CD4-positive, alpha-beta T cell treated with Interleukin-17A for 4 hours (primary cell): ENCODE results near the gene AMBRA1.
A peak's percentile ranks its signal among the peaks of the same experiment; 100 is the strongest.

Experiments
- DNase-seq: peaks from one replicate; pipeline ENCODE4 v3.0.0-alpha.2; 2020; ENCODE audit warnings: mixed read lengths

Gene AMBRA1, protein sequence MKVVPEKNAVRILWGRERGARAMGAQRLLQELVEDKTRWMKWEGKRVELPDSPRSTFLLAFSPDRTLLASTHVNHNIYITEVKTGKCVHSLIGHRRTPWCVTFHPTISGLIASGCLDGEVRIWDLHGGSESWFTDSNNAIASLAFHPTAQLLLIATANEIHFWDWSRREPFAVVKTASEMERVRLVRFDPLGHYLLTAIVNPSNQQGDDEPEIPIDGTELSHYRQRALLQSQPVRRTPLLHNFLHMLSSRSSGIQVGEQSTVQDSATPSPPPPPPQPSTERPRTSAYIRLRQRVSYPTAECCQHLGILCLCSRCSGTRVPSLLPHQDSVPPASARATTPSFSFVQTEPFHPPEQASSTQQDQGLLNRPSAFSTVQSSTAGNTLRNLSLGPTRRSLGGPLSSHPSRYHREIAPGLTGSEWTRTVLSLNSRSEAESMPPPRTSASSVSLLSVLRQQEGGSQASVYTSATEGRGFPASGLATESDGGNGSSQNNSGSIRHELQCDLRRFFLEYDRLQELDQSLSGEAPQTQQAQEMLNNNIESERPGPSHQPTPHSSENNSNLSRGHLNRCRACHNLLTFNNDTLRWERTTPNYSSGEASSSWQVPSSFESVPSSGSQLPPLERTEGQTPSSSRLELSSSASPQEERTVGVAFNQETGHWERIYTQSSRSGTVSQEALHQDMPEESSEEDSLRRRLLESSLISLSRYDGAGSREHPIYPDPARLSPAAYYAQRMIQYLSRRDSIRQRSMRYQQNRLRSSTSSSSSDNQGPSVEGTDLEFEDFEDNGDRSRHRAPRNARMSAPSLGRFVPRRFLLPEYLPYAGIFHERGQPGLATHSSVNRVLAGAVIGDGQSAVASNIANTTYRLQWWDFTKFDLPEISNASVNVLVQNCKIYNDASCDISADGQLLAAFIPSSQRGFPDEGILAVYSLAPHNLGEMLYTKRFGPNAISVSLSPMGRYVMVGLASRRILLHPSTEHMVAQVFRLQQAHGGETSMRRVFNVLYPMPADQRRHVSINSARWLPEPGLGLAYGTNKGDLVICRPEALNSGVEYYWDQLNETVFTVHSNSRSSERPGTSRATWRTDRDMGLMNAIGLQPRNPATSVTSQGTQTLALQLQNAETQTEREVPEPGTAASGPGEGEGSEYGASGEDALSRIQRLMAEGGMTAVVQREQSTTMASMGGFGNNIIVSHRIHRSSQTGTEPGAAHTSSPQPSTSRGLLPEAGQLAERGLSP (N-terminal part only)

DNA sequence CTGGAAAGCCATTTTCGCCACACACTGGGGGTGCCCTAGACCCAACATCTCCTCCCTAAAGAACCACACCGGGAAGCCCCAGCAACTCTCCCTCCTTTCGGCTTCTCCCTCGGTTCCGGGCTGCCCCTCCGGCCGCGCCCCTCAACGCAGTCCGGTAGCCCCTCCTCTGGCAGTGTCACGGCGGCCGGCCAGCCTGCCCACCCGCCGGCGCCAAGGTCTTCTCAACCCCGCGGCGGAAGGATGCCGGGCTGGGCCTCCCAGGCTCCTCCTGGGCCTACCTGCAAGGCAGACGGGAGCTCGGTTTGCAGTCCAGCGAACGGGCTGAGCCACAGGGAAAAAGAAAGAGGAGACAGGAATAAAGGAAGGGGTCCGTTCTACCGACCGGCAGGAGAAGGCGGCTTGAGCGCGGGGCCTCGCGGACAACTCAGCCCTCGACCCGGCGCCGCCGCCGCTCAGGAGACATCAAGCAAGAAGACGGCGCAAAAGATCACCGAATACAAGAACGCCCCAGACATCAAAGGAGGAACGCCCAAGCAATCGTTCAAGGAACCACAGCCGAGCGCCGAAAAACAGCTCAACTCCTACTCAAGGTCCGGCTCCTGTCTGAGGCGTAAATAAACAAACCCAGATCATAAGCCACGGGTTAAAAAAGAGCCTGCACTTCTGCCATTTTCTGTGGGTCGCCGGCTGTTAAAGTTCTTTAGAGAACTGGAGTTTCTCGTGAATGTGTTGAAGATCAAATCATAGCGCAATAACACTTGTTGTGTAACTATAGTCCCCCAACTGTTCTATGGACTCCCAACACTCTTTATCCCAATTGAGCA lies at the start of gene AMBRA1:
Gene AMBRA1, minus strand, starts transcription at position 474 of the 824 bp plus-strand sequence. CDS start 45,643 bp downstream, outside the sequence.
- peak; percentile 80 for DNase-seq

DNA sequence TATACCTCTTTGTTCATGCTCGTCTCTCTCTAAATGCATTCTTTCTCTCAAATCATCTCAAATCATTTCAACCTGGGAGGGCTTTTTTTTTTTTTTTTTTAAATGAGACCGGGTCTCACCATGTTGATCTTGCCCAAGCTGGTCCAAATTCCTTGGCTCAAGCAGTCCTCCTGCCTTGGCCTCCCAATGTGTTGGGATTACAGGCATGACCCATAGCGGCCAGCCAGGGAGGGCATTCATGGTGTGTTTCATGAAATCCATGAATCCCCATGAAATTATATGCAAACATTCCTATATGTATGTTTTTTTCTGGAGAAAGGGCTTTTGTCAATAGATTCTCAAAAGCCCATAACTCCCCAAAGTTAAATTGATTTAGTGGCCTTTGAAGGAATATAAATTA lies 49.7 kb upstream of the AMBRA1 start:
- DNase-seq, result no peak

DNA sequence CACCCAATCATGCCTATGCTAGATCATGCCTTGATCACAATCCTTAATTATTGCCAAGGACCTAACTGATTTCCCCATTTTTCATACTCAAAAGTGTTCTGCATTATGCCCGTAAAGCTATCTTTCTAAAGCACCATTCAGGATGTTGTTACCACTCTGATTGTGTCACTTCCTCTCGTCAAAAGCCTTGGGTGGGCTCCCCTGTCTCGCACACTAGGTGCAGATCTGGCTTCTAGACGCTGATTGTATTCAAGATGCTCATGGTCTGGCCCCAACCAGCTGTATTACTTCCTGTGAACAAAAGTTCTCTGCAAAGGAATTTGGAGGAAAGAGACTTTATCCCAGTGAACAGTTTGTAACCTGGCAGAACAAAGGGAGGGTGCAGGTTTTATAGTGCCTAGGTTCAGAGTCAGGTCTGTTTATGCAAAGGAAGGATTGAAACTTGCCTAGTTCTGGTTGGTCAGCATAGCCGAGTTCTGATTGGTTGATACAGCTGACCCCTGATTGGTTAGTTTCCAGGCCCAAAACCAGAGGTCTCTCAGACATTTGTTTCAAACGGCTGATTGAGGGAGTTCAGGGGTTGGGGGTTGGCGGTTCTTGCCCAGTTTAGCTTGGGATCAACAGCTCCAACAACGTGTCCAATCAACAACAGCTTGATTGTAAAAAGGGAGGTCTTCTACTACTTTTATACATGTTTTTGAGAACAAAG lies 49.0 kb upstream of the AMBRA1 start:
- DNase-seq, result no peak

DNA sequence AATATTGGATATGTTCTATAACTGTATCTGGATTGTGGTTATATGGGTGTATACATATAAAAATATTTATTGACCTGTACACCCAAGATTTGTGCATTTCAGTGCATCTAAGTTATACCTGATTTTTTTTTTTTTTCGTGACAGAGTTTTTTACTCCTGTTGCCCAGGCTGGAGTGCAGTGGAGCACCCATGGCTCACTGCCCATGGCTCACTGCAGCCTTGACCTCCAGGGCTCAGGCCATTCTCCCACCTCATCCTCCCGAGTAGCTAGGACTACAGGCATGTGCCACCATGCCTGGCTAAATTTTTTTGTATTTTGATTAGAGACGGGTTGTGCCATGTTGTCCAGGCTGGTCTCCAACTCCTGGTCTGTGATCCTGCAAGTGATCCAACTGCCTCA lies 47.8 kb upstream of the AMBRA1 start:
- no peak for DNase-seq

DNA sequence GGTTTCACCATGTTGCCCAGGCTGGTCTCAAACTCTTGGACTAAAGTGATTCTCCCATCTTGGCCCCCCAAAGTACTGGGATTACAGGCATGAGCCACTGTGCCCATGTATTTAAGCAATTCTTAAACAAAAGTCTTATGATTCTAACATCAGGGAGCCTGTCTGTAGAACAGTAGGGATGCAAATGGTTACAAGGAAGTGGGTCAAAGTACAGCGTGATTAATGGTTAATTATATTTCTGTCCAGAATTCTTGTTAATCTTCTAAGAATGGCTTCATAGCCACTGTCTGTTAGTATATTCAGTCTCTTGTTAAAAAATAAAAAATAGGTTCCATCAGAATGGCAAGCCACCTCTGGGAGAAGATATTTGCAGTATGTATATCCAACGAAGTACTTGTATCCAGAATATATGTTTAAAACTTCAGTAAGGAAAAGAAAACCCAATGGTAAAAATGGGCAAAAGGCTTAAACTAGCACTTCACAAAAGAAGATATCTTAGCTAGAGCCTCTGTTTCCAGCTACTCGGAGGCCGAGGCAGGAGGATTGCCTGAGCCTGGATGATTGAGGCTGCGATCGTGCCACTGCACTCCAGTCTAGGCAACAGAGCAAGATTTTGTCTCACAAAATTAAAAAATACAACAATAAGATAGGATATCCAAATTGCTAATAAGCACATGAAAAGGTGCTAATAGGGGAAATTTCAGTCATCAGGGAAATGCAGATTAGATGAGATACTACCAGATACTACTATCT lies 46.4 kb upstream of the AMBRA1 start:
- no peak for DNase-seq

DNA sequence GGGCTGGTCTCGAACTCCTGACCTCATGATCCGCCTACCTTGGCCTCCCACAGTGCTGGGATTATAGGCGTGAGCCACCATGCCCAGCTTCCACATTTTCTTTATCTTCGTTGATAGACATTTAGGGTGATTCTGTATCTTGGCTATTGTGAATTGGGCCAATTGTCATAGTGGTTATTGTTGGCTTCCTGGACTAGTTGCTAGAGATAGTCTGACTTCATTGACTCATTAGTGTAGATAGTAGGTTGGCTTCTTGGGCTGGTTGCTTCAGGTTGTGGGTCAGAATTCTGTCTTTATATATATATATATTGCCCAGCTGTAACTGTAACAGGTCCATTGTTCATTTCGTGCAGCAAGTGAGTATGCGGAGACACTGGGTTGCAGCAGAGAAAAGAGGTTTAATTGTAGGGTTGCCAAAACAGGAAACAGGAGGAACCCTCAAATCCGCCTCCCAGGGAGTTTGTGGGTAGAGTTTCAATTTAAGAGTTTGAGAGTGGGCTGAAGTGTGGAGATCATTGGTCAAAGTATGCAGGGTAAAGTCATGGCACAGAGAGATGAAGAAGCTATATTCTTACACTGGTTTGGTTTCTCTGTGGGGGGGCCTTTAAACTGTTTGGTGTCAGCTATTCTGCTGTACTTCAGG lies 45.5 kb upstream of the AMBRA1 start:
- DNase-seq, result no peak

DNA sequence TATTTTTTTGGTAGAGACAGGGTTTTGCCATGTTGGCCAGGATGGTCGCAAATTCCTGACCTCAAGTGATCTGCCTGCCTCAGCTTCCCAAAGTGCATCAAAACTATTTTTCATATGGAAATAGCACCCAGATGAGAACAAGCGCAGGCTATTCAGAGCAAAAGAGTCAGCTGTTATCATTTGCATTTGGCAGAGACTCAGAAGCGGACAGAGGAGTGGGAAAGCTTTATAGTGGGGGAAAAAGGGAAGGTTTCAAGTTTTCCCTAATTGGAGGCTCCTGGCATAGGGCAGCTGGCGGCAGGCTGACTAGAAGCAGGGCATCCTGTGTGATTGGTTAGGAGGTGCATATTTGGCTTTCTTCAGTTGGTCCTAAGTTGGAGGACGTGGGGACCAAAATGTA lies 43.7 kb upstream of the AMBRA1 start:
- DNase-seq, result no peak

DNA sequence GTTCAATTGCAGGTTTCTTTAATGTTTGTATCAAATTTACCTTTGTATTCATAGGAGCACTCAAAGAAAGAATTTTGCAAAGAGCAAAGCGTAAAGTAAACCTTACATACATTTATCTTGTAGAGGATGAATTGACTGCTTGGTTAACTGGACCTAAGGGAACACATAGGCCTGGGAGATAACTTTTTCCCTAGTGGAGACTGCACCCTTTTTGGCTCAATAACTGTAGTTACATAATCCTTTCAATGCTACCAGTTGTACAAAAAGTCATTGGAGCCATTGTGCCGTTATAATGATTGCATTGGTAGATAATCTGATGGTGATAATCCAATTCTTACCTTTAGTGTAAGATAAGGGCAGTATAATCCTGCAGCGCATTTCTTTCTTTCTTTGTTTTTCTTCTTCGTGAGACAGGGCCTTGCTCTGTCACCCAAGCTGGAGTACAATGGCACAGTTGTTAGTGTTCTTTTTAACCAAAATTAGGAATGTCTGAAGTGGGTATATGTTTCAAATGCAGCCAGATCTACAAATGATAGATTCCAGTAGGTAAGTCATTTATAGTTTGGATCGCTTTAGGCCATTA lies 41.8 kb upstream of the AMBRA1 start:
- no peak for DNase-seq

DNA sequence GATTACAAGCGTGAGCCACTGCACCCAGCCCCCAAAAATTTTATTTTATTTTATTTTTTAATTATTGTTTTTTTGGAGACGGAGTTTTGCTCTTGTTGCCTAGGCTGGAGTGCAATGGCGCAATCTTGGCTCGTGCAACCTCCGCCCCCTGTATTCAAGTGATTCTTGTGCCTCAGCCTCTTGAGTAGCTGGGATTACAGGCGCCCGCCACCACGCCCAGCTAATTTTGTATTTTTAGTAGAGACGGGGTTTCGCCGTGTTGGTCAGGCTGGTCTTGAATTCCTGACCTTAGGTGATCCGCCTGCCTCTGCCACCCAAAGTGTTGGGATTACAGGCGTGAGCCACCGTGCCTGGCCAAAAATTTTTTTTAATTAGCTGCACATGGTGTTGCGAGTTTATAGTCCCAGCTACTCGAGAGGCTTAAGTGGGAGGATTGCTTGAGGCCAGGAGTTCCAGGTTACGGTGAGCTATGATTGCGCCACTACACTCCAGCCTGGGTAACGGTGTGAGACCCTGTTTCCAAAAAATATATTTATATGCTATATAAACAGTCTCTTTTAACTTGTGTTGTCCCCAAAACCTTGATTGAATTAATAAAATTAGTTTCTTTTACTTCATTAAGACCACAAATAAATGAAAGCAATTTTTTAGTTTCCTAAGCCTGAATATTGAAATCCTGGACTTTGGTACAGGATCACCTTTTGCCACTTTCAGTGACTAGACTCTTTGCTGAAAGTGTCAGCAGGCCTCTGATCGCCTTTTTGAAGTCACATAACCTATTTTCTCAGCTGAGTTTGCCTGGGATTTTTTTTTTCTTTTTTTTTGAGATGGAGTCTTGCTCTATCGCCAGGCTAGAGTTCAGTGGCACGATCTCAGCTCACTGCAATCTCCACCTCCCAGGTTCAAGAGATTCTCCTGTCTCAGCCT lies 39.7 kb upstream of the AMBRA1 start:
- no peak for DNase-seq

DNA sequence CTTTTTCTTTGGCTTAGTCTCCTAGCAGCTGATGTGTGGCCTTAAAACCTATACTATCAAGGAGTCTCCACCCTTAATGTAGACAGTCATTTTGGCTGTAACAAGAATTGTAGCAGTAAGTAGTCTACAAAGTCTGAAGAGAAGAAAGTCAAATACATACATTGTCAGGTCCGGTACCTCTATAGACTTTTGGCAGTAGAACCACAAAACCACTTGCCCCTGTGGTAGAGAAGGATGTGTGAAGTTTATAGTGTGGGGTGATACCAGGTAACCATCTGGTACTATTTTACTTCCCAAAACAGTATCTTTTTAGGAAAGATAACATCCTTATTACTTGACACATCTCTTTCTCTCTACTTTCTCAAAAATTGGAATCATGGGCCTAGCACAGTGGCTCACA lies 38.7 kb upstream of the AMBRA1 start:
- DNase-seq, result no peak

DNA sequence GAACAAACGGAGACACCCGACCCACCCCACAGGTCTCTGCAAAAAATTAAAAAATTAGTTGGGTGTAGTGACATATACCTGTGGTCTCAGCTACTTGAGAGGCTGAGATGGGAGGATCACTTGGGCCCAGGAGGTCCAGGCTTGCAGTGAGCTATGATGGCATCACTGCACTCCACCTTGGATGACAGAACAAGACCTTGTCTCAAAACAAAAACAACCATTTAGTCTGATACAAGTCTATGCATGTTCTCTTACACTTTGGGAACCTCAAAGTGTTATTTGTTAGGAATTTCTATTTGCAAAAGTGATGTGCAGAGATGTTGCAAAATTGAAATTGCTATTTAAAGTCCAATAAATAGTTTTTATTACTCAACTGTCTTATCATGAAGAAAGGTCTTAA lies 37.9 kb upstream of the AMBRA1 start:
- no peak for DNase-seq

DNA sequence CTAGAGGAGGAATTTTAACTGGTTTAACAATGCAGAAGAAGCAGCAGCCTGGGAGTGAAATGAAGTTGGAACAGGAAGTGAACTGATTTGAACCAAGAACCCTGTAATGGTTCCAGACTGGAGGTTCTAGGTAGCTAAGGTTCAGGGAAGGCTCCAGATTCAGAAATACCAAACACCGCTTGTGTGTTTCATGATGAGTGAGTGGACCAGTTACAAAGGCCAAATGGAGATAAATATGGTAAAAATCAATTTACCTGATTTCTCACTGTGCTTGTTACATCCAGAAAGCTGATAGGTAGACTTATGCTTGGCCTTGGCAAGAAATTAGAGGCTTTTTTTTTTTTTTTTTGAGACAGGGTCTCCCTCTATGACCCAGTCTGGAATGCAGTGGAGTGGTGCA lies 36.4 kb upstream of the AMBRA1 start:
- DNase-seq, result no peak

DNA sequence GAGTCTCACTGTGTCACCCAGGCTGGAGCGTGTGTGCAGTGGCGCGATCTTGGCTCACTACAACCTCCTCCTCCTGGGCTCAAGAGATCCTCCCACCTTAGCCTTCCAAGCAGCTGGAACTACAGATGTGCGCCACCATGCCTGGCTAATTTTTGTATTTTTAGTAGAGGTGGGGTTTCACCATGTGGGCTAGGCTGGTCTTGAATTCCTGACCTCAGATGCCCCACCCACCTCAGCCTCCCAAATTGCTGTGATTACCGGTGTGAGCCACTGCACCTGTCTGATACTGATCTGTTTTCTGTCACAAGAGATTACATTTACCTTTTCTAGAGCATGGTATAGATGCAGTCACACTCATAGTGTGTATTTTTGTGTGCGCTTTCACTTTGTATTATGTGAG lies 35.1 kb upstream of the AMBRA1 start:
- DNase-seq, result no peak

DNA sequence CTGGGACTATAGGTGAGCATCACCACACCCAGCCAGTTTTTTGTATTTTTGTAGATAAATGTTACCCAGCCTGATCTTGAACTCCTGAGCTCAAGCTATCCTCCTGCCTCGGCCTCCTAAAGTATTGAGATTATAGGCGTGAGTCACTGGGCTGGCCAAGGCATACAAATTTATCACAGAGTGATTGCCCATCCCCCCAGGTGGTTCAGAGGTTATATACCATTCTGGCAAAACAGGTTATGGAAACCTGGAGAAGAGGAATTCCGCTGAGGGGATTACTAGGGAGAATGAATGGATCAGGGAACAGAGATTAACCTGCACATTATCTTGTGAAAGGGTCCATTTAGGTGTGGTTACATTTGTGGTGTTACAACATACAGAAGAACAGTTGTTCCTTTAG lies 31.6 kb upstream of the AMBRA1 start:
- no peak for DNase-seq

DNA sequence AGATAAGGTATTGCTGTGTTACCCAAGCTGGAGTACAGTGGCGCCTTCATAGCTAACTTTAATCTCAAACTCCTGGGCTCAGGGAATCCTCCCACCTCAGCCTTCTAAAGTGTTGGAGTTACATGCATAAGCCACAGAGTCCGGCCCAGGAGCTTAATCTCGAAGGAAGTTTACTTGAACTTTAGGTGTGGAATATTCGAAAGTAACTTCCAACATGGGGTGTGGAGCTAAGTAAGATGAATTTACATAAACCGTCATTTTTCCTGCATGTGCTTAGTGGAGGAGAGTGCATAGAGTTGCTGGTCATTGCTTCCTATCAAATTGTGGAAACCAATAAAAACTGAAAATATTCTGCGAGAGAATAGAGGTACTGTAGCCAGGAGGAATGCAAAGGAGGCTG lies 25.0 kb upstream of the AMBRA1 start:
- no peak for DNase-seq

DNA sequence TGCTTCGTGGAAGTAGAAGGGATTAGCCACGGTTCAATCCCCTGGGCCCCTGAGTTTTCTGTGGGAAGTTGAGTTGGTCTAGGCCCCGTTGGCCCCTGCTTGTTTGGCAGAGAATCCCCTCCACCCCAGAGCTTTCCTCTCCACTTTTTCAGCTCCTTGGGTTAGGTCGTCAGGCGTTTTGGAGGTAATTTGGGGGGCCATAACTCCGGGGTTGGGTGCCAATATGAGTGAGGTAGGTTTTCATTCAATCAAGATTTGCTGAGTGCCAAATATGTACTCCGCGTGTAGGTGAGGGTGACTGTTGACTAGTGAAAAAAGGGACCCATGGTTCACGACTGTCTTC lies 24.1 kb upstream of the AMBRA1 start:
- DNase-seq, result no peak

DNA sequence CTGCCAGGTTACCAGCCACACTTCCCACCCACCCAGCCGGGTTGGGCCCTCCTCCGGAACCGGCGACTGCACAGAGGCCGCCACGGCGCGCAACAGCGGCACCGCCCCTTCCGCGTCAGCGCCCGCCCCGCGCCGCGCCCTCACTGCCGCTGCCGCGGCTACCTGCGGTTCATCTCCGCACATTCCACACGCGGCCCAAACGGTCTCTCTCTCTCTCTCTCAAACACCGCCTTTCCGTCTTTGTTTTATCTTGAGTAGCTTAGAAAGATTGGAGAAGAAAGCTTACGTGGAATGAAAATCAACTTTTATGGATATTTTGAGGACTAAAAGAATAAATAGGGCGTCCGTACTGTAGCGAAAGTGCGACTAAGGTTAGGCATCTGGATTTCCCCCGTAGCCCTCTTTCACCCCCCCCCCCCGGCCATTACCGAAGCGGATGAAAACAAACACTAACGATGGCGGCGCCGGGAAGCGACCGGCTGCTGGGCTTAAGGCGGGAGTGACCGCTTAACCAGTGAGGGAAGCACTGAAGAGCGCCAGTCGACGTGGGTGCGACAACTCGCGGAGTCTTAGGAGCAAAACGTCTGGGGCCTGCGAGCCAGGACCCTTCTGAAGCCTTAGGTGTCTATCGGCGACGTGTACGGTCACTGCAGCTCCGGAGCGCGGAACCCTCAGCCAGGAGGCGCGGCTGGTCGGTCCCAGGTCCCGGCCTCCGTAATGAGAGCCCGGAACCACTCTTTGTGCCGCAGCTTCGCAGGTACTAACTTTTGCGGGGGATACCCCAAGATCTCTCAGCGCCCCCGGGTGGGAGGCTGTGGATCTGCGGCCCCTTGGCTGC lies 23.5 kb upstream of the AMBRA1 start, which contains the start of the genes ATG13 and HARBI1:
Gene ATG13, plus strand, starts transcription at position 420 of the 838 bp plus-strand sequence. CDS start 26,739 bp downstream, outside the sequence.
Gene HARBI1, minus strand, starts transcription at position 94 of the 838 bp plus-strand sequence. CDS start 990 bp downstream, outside the sequence.
- peak; percentile 93 for DNase-seq
